HG03280 (cell line): Measurements from ENCODE around the gene EFNA3.

Source experiments
- ATAC-seq: cut with Tn5 transposase; IDR thresholded peaks from one replicate; pipeline ENCODE4 v1.9.1; 2021; ENCODE audit warnings: mild to moderate bottlenecking, moderate library complexity; ENCODE audit not compliant: unreplicated experiment

Gene EFNA3

GRCh38 chr1:155066777-155067176 lies 11.9 kb upstream of the EFNA3 start:
- ATAC-seq, result no peak

GRCh38 chr1:155068599-155068998 lies 10.0 kb upstream of the EFNA3 start:
- ATAC-seq, result no peak

DNA sequence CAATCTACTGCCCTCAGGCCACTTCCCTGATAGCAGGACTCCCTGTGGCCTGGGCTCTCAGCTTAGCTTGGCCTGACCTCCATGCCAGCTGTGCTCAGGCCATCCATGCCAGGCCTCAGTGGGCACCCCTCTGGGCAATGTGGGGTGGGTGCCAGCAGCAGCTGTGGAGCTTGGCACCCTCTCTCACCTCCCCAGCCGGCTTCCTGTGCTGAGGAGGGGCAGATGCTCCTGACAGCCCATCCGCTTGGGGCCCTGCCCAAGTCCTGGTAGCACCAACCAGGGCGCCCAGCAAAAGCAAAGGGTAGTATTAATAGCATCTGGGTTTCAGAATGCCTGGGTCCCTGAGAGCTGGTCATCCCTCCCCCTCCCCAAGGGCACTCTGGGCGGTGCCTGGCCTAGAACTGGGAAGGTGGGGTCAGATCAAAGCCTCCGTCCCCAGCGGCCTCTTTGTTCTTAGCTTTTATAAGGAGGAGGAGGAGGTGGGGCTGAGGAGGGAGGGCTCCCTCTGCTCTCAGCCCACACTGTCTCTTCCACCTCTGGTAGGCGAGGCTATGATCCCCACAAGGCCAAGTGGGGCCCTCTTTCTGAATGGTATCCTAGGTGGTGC lies 9.0 kb upstream of the EFNA3 start:
- ATAC-seq, result no peak

GRCh38 chr1:155070158-155070621 lies 8.4 kb upstream of the EFNA3 start:
- no peak for ATAC-seq

DNA sequence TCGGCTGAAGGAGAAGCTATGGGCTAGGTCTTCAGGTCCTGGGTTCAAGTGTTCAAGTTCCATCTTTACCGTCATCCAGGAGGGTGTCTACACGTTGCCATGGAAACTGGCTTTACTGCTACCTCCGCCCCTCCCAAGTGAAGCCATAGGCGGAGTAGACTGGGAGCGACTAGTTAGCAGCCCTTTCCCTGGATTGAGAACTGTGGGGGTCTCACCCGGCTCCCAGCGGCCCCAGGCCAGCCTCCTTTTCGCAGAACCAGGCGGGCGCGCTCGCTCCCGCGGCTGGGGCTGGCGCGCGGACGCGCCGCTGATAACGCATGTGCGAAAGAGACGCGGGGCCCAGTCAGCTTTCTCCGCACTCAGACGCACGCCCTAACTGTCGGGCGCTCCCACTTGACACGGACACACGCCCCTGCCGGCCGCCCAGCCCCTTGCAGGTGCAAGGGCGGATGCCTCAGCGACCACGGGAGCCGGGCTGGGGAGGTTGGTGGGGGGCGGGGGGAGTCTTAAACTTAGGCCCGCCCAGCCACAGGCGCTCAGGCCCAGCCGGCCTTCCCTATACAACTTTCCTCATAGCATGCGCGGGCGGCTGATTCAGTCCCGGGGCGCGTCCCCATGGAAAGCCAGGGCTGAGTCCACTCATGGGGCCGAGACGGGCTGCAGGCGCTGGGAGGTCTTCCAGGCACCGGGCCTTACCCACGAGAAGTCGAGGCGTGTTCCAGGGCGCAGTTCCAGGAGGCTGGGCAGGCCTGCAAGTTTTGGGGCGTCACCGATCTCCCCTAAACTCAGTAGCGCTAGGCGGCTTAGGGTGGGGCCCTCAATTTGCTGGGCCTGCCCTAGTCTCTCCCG lies 7.7 kb upstream of the EFNA3 start:
- no peak for ATAC-seq

DNA sequence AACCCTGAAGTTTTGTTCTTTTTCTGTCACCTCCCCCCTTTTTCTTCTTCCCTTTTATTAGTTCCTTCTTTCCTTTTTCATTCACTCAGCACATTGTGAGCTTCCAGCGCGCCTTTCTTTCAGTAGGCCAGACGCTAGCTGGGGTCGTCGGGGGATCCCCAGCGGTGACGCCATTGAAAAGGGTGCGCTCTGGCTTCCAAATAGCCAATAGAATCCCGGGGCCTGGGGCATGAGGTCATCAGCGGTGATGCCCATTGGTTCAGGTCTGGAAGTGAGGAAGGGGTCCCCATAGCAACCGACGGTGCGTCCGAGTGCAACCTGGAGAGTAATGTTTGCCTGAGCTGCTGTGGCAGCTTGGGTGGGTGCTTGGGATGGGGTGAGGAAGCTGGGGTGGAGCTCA lies 6.9 kb upstream of the EFNA3 start:
- no peak for ATAC-seq

GRCh38 chr1:155072531-155073289 lies 5.9 kb upstream of the EFNA3 start:
- ATAC-seq, result no peak

GRCh38 chr1:155073377-155074242 lies 5.0 kb upstream of the EFNA3 start:
- ATAC-seq, result no peak

DNA sequence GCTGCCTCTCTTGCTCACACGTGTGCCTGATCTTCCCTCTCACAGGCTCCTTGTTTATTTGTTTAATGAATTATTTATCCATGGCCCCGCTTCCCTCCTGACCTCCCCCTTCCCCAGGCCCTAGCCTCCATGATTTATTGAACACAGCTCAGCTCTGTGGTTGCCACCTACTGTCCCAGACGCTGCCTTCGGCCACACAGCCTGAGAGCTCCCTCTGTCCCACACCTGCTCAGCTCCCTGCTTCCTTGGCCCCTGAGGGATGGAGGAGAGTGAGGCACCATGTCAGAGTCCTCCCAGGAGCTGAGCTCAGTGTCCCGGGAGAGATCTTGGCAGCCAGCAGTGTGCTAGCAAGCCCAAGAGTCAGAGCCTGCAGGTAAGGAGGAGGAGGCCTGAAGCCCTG lies 3.1 kb upstream of the EFNA3 start:
- no peak for ATAC-seq

DNA sequence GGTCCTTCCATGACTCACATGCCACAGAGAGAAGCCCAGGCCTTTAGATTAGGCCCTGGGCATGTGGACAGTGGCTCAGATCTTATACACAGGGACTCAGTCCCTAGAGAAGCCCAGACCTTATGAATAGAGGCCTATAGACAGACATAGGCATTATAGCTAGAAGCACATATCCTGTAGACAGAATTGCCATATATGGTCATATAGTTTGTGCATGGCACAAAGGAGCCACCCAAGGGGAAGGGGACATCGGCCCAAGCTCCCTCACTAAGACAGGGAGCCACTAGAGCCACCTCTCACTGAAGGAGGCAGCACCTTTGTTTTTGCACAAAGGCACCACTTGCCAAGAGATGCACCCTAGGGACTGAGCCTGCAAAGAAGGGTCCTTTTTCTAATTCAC lies 2.3 kb upstream of the EFNA3 start:
- no peak for ATAC-seq

GRCh38 chr1:155077346-155077745 lies 1.3 kb upstream of the EFNA3 start:
- no peak for ATAC-seq

DNA sequence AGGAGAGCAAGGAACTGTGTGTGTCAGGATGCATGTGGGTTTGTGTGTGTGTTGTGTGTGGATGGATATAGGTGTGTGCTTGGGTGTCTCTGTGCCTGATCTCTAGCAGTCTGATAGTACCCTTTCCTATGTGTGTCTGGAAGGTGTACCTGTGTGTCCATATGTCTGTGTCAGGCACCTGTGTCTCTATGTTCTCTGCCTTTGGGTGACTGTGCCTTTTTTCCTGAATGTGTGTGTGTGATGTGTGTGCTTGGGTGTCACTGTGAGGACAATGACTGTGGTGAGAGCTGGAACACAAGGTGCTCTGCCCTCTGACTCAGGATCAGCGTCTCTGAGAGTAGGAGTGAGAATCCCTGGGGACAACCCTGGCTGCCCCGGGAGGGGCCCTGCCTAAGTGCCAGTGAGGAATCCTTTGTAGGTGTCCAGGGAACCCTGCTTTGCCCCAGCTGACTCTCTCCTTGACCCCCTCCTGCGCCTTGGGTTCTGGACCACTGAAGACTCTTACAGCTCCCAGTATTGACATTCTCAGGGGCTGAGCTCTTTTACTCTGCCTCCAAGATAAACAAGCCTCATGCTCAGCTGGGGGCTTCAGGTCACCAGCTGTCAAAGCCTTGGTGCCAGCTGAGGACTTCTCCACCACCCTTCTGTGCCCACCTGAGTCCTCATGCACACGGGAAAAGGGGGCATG lies 735 bp upstream of the EFNA3 start:
- ATAC-seq, result no peak

DNA sequence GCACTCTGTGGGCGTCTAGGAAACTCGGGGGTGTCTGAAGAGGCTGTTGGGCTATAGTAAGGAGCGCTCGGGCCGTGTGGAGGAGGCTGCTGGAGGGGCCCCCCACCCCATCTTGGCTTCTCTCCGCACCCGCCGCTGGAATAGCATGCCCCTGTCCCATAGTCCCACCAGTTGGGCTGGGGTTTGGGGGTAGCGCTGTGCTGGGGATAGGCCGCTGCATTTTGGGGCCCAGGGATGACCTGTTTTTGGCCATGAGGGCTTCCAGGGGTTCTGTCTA lies 511 bp downstream of the EFNA3 start:
- ATAC-seq, result no peak

DNA sequence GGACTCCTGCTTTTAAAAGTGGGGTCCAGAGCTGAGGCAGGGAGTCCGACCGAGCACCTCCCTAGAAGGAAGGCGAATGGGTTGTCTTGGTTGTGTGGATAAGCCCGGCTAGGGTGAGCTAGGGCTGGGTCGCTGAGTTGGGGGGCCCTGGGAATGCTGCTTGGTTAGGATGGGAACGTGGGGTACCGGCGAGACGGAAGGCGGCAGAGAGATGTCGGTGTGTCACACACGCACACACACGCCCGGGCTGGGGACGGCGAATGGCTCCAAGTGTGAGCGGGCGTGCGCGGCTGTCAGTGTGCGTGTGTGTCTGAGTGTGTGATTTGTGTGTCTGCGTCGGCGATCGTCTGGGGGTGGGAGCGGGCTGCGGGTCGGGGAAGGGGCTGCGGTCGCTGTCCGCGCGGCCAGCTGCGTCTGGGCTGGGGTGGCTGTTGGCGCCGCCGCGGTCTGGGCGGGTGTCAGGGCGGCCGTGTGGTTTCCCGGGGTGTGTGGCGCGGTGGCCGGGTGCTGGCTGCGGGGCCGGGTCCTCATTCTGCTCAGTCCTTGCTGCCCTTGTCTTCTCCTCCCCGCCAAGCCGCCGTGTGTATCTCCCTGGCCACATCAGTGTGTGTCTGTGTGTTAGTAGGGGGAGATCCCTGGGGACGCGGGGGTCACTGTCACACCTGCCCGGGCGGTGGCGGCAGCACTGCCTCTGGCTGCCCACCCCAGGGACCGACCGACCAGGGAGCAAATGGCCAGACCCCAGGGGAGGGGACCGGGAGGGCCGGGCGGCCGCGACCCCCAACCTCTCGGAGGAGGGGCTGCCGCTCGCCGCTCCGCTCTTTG lies 1.1 kb downstream of the EFNA3 start:
- ATAC-seq, result no peak

GRCh38 chr1:155080312-155081228 lies 1.9 kb downstream of the EFNA3 start:
- no peak for ATAC-seq

GRCh38 chr1:155081472-155082300 lies 3.0 kb downstream of the EFNA3 start:
- ATAC-seq, result no peak

DNA sequence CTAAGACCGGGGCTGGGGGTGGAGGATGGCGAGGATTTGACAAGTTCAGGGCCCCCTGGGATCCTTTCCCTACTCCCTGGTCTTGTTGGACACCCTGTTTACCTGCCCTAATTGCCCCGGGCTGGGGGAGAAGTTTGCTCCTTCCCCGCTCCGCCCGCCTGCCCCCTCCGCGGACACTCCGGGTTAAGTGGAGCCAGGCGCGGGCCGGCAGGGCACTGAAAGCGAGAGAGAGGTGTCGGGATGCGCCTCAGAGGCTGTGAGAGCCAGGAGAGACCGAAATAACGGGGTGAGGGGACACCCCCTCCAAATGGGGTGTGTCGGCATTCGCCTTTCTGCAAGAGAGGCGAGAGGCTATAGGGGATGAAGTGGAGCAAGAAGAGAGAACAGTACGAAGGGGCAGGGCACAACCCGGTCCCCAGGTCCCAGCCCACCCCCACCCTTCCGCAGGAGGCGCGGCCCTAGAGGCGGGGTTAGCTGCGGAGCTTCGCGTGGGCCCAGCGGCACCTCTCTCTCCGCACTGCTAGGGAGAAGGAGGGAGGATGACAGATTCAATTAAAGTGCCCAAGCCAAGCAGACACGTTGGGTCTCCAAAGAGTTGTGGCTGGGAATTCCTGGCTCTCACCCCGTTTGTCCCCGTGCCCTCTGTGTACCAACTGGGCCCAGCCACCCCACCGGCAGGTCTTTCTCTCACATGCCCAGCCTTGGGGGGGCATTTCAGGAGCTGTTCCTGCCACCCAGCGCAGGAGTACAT lies 3.8 kb downstream of the EFNA3 start:
- ATAC-seq, result no peak
